Hematopoietic multipotent progenitor cell treated with erythropoietin and hydrocortisone succinate and interleukin-3 and kit ligand, for 6 days (in vitro differentiated cells): ENCODE data around the gene RALGPS2.
"Not testable (repeated sequence)": the region's sequence is repeated elsewhere in the genome, so short reads cannot be mapped to it uniquely, and the experiment has no call there.

ENCODE experiments used
- DNase-seq: peaks from one replicate; pipeline ENCODE4 v3.0.0-alpha.2; 2015

The RALGPS2 gene

GRCh38 chr1:178946855-178947676 is 222.0 kb downstream of the RALGPS2 start:
- no peak for DNase-seq

- no peak for DNase-seq
Measured at GRCh38 chr1:178947677-178947981, 222.6 kb downstream of the RALGPS2 start.

DNA sequence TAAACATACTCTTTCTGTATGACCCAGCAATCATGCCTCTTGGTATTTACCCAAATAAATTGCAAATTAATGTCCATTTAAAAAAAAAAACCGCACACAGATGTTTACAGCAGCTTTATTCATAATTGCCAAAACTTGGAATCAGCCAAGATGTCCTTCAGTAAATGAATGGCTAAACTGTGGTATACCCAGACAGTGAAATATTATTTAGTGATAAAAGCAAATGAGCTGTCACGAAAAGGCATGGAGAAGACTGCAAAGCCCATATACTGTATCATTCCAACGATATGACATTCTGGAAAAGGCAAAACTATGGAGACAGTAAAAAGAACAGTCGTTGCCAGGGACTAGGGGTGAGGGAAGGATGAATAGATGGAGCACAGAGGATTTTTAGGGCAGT is 223.6 kb downstream of the RALGPS2 start:
- DNase-seq: no peak

DNA sequence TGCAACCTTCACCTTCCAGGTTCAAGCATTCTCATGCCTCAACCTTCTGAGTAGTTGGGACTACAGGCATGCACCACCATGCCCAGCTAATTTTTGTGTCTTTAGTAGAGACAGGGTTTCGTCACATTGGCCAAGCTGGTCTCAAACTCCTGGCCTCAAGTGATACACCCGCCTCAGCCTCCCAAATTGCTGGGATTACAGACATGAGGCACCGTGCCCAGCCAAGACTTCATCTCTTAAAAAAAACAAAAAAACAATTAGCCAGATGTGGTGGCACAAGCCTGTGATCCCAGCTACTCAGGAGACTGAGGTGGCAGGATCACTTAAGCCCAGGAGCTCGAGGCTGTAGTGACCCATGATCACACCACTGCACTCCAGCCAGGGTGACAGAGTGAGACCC is 224.8 kb downstream of the RALGPS2 start:
- not testable (repeated sequence) for DNase-seq

GRCh38 chr1:178951600-178951999 is 226.6 kb downstream of the RALGPS2 start:
- DNase-seq: no peak

GRCh38 chr1:178953034-178953433 is 228.0 kb downstream of the RALGPS2 start:
- no peak for DNase-seq

GRCh38 chr1:178953538-178954324 is 228.7 kb downstream of the RALGPS2 start:
- DNase-seq: no peak

- no peak for DNase-seq
Measured at GRCh38 chr1:178954325-178954690, 229.3 kb downstream of the RALGPS2 start.

- no peak for DNase-seq
Measured at GRCh38 chr1:178954937-178955336, 229.9 kb downstream of the RALGPS2 start.

DNA sequence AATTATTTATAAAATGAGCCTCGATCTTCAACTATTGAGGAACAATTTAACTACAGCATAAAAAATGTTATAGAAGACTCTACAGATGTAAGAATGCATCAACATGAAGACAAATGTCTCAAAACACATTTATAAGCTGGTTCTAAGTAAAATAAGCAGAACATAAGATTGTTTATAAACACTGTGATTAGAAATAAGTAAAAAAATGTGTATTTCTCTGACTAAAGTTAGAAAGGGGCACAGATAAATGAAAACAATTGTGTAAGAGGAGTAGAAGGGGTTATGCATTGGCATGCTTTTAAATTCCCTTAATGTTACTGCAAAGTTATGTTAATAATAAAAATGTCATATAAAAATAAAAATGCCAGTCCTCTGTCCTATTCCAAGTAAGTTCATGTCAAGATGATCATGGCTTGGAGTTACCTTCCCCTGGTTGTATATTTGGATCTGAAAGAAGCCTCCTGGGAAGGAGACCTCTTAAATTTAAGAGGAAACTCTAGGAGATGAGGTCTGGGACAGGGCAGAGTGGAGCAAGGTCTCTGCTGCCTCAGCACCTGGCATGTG is 230.4 kb downstream of the RALGPS2 start:
- DNase-seq: no peak

DNA sequence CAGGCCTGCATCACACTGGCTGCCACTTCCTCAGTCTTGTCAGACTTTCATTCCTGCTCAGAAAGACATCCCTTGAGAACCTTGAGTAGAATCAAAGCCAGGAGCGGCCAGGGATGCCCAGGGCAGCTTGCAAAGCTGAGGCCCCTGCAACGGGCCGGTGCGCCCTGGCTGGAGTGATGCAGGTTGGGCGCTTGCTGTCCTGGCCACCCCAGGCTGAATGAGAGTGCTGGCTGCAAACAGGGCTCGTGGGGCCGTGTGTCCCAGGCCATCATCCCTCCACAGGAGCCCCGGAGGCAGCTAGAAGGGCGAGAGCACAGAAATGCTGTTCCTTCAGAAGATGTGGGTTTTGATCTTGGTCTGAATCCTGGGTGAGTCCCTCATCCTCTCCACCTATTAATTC is 233.4 kb downstream of the RALGPS2 start:
- DNase-seq: no peak

- no peak for DNase-seq
Measured at GRCh38 chr1:178959543-178960460, 234.8 kb downstream of the RALGPS2 start.

DNA sequence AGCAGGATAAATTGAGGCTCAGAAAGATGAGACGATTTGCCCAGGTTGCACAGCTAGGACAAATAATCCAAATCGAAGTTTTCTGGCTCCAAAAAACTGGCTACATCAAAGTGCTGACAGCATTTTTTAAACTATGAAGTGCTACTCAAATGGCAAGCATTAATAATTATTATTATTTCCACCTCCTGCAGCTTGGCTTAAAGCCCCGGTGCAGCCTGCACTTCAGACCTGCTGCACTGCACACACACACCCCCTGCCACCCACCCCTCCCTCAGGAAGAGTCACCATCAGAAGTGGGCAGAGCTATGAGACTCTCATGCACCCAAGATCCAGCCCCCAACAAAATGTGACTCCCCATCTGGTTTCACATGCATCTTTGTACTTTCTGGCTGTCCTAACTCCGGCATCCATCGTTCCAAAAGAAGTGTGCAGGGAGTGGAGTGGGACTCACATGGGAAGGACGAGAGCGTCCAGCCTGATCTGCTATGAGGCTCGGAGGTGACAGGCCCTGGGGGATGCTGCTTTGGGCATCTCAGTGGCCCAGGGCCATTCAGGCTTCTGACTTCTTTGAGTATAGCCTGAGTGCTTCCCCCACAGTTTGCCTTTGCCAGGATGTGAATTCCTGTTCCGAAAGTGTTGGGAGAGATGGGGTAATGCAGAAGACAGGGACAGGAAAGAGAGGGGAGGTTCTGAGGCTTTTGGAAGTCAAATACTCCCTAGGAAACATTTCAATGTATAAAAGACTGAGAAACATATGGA is 235.6 kb downstream of the RALGPS2 start:
- no peak for DNase-seq

DNA sequence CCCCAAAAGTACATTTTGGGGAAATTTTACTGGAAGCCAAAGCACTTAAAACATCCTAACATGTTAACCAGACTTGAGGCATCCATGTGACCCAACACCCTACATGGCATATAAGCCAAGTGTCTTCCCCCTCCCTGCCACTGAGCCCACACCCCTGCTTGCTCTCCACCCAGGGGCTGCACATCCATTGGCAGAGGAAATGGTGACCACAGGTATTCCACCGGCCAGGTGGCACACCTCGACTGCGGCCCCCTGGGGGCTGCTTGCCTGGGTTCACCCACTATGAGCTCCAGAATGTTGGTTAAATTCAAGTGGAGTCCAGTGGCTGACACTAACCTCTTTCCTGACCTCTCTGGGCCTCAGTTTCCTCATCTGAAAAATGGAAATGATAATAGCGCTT is 236.3 kb downstream of the RALGPS2 start:
- no peak for DNase-seq

DNA sequence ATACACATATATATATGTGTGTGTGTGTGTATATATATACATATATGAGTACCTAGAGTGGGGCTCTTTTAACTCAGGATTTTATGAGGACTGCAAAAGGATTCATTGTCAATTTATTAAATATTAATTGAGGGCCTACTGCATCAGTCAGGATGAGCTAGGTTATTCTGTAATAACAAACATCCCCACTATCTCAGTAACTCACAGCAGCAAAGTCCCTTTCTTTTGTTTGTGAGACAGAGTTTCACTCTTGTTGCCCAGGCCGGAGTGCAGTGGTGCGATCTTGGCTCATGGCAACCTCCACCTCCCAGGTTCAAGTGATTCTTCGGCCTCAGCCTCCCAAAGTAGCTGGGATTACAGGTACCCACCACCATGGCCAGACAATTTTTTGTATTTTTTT is 236.8 kb downstream of the RALGPS2 start:
- no peak for DNase-seq

DNA sequence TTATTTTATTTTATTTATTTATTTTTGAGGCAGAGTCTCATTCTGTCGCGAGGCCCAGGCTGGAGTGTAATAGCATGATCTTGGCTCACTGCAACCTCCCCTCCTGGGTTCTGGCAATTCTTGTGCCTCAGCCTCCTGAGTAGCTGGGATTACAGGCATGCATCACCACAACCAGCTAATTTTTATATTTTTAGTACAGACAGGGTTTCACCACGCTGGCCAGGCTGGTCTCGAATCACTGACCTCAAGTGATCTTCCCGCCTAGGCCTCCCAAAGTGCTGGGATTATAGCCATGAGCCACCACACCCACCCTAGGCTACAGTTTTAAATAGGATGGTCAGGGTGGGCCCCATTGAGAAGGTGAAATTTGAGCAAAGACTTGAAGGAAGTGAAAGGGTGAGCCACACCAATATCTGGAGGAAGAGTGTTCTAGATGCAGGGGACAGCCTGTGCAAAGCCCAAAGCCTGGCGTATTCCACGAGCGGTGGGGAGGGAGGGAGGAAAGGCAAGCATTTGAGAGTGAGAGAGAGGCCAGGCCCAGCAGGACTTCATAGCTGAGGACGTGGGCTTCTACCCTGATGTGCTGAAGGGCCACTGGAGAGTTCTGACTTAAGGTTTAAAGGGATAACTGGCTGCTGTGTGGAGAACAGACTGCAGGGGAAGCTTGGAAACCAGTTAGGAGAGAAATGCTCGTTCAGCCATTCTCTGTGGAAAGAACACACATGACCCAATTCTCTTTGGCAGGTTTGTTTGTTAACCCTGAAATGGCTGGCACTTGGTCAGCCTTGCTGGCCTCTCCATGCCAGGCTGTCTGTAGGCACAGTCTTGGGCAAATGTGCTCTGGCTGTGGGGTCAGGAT is 238.0 kb downstream of the RALGPS2 start:
- DNase-seq: no peak

DNA sequence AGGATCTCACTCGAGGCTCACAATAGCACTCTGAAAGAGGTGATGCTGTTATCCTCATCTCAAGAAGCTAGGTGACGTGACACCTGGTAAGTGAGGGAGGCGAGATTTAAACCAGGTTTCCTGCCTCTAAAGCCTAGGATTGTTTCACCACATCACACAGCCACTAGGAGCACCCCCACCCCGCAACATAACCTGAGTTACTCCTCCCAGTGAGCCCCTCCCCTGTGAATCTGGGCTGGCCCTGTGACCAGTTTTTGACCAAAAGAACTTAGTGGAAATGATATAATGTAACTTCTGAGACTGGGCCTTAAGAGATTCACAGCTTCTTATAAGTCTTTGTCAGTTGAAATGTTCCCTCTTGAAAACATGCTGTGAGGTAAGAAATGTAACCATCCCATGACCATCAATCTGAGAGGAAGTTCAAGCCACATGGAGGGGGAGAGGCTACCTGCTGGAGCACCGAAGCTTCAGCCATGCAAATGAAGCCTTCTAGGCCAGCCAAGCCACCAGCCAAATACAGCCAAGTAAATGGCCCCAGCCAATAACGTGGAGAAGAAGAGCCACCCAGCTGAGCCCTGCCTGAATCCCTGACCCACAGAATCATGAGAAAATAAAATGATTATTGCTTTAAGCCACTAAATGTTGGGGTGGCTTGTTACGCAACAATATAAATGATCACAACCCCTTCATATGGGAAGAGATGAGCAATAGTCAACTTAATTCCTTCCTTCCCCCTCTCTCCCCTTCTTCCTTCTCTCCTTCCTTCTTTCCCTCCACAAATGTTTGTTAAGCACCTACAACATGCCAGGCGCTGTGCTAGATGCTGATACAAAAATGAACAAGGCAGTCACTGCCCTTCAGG is 239.7 kb downstream of the RALGPS2 start:
- DNase-seq: no peak

DNA sequence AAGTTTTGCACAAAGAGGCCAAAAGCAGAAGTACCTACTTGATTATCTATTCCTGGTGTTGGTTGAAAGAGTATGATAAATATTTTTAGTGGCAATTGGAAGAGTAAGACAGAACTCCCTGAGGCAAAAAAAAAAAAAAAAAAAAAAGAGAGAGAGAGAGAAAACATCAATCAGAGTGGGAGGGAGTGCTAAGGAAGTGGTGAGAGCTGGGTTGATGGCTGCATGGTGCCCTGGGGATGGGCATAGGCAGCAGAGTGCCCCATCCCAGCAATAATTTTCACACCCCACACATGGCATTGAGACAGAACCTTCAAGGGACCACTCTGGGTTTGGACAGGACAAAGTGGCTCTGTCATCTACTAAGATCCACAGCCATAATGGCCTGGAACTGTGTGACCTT is 241.3 kb downstream of the RALGPS2 start:
- no peak for DNase-seq

GRCh38 chr1:178969226-178969987 is 244.4 kb downstream of the RALGPS2 start:
- DNase-seq: no peak

GRCh38 chr1:178970184-178970583 is 245.1 kb downstream of the RALGPS2 start:
- no peak for DNase-seq
